ENCODE data around the gene PPT1.
"Not testable (repeated sequence)": the region's sequence is repeated elsewhere in the genome, so short reads cannot be mapped to it uniquely, and the experiment has no call there.

Gene PPT1

GRCh38 chr1:40057310-40058030 lies 39.6 kb downstream of the PPT1 start:
- DNase-seq (ENCODE audit: low read depth in 2 of 2): no peak

- DNase-seq (ENCODE audit: low read depth in 2 of 2): no peak
Observed at GRCh38 chr1:40056519-40057309, 40.3 kb downstream of the PPT1 start.

GRCh38 chr1:40053138-40053887 lies 43.7 kb downstream of the PPT1 start:
- no peak for DNase-seq (ENCODE audit: low read depth in 2 of 2)

GRCh38 chr1:40050863-40051262 lies 46.2 kb downstream of the PPT1 start:
- DNase-seq (ENCODE audit: low read depth in 2 of 2): no peak

GRCh38 chr1:40049725-40050124 lies 47.3 kb downstream of the PPT1 start:
- DNase-seq (ENCODE audit: low read depth in 2 of 2): no peak

- DNase-seq (ENCODE audit: low read depth in 2 of 2): no peak
Observed at GRCh38 chr1:40047769-40048168, 49.3 kb downstream of the PPT1 start.

- no peak for DNase-seq (ENCODE audit: low read depth in 2 of 2)
Observed at GRCh38 chr1:40047276-40047675, 49.8 kb downstream of the PPT1 start.

GRCh38 chr1:40045766-40046165 lies 51.3 kb downstream of the PPT1 start:
- DNase-seq (ENCODE audit: low read depth in 2 of 2): no peak

GRCh38 chr1:40045182-40045581 lies 51.9 kb downstream of the PPT1 start:
- DNase-seq (ENCODE audit: low read depth in 2 of 2): no peak

GRCh38 chr1:40044110-40044509 lies 52.9 kb downstream of the PPT1 start:
- no peak for DNase-seq (ENCODE audit: low read depth in 2 of 2)

- no peak for DNase-seq (ENCODE audit: low read depth in 2 of 2)
Observed at GRCh38 chr1:40042341-40042740, 54.7 kb downstream of the PPT1 start.

GRCh38 chr1:40041466-40041838 lies 55.6 kb downstream of the PPT1 start:
- DNase-seq (ENCODE audit: low read depth in 2 of 2): no peak

- peak; percentile 100 for DNase-seq (ENCODE audit: low read depth in 2 of 2)
Observed at GRCh38 chr1:40040511-40041465, 56.3 kb downstream of the PPT1 start, which contains the start of gene CAP1. Gene CAP1 (plus strand): TSS chr1:40040729. CDS start chr1:40059347, 18,618 bp downstream.

GRCh38 chr1:40039757-40040510 lies 57.1 kb downstream of the PPT1 start:
- peak; percentile 75 to 80 for DNase-seq (ENCODE audit: low read depth in 2 of 2)

GRCh38 chr1:40039245-40039756 lies 57.8 kb downstream of the PPT1 start:
- no peak for DNase-seq (ENCODE audit: low read depth in 2 of 2)

GRCh38 chr1:40038697-40039096 lies 58.4 kb downstream of the PPT1 start:
- DNase-seq (ENCODE audit: low read depth in 2 of 2): no peak

- DNase-seq (ENCODE audit: low read depth in 2 of 2): not testable (repeated sequence)
Observed at GRCh38 chr1:40037254-40037653, 59.8 kb downstream of the PPT1 start.

GRCh38 chr1:40036574-40036973 lies 60.5 kb downstream of the PPT1 start:
- no peak for DNase-seq (ENCODE audit: low read depth in 2 of 2)

- no peak for DNase-seq (ENCODE audit: low read depth in 2 of 2)
Observed at GRCh38 chr1:40034869-40035268, 62.2 kb downstream of the PPT1 start.

GRCh38 chr1:40032240-40032891 lies 64.7 kb downstream of the PPT1 start:
- DNase-seq (ENCODE audit: low read depth in 2 of 2): no peak

Data from stimulated activated CD8-positive, alpha-beta memory T cell treated with anti-CD3 and anti-CD28 coated beads, Interleukin-15, amount 100 ng/mL, for 48 hours (primary cell).